HCT116 (cell line): Measurements from ENCODE around the gene SAE1. TPM values are rescaled to one million over a fixed set of nuclear protein-coding genes. Genes with fewer than 3 reads are reported as not detected.

Experiments
- ATAC-seq: fragments of 200-7000 bp; cut with Tn5 transposase; 2 replicates; pipeline ENCODE4 v1.9.1; 2020; ENCODE audit warnings: mild to moderate bottlenecking, moderate library complexity
- BruUV-seq: library from RNA; stranded (reverse); fragments of 400-500 nt; replicated peaks from 2 replicates; lab custom pipeline; 2021; lab: Mats Ljungman, UMichigan
- CTCF ChIA-PET: fragments of 300-600 bp; sonication (Branson Sonifier 250); formaldehyde crosslinking; loops from one replicate; lab custom pipeline; 2021; ENCODE audit warnings: antibody characterized with exemption; lab: Charles Lee
- POLR2A ChIA-PET: fragments of 300-600, 350-600 bp; sonication (Branson Sonifier 250); formaldehyde crosslinking; loops from one replicate; lab custom pipeline; 2021; ENCODE audit warnings: antibody characterized with exemption; lab: Charles Lee
- RAD21 ChIA-PET, 2 experiments: fragments of 300-600 bp; sonication (Branson Sonifier 250); formaldehyde crosslinking; loops; one replicate each; lab custom pipeline; 2023; ENCODE audit warnings: low total read pairs in 2 of 2; ENCODE audit not compliant: uncharacterized antibody in 2 of 2, unreplicated experiment in 2 of 2, low non-redundant PET in 1 of 2; lab: Charles Lee
- DNase-seq: peaks from one replicate; pipeline ENCODE4 v3.0.0-alpha.2; 2010; ENCODE audit warnings: low read depth, low spot score
- H2AFZ ChIP-seq: fragments of 200-600 bp; shearing (Covaris generic), sonication (generic); 2 replicates; pipeline ENCODE4 v1.6.1; 2017; ENCODE audit warnings: low read depth, mixed run types, mixed read lengths, antibody characterized with exemption, low read length; ENCODE audit not compliant: poor library complexity, severe bottlenecking
- H3K27ac ChIP-seq: 2 replicates; pipeline ENCODE4 v1.5.1; 2012; ENCODE audit warnings: low read depth, low read length
- H3K27me3 ChIP-seq: fragments of 200-600 bp; sonication (generic); 2 replicates; pipeline ENCODE4 v1.6.1; 2016; ENCODE audit warnings: mixed run types, low read length, mixed read lengths; ENCODE audit not compliant: insufficient read depth
- H3K36me3 ChIP-seq, 2 experiments: fragments of 200-500 bp in 1 of 2; fragments of 200-600 bp in 1 of 2; sonication (Bioruptor generic) in 1 of 2; sonication (generic) in 1 of 2; 2 replicates each; pipeline versions ENCODE4 v1.5.1 to v1.6.1; 2014 to 2016; ENCODE audit warnings: low read length in 2 of 2, inconsistent platforms in 1 of 2, mixed read lengths in 1 of 2, mixed run types in 1 of 2; ENCODE audit not compliant: insufficient read depth in 2 of 2, control insufficient read depth in 1 of 2
- H3K4me1 ChIP-seq, 2 experiments: fragments of 200-600 bp in 1 of 2; sonication (generic) in 1 of 2; 2 replicates each; pipeline versions ENCODE4 v1.5.1 to v1.6.1; 2012 to 2017; ENCODE audit warnings: low read length in 2 of 2, inconsistent platforms in 1 of 2, mild to moderate bottlenecking in 1 of 2, mixed read lengths in 1 of 2, mixed run types in 1 of 2, moderate library complexity in 1 of 2; ENCODE audit not compliant: insufficient read depth in 2 of 2, control insufficient read depth in 1 of 2
- H3K4me2 ChIP-seq: fragments of 200-600 bp; sonication (generic); 2 replicates; pipeline ENCODE4 v1.6.1; 2017; ENCODE audit warnings: mixed run types, low read length, mixed read lengths
- H3K4me3 ChIP-seq, 2 experiments: fragments of 200-600 bp in 1 of 2; sonication (generic) in 1 of 2; replicated peaks in 1 of 2; 2 replicates each; pipeline ENCODE4 v1.5.1; 2011 to 2016; ENCODE audit warnings: low read length in 2 of 2, control low read depth in 1 of 2, low read depth in 1 of 2, mild to moderate bottlenecking in 1 of 2, mixed read lengths in 1 of 2, mixed run types in 1 of 2
- H3K79me2 ChIP-seq: fragments of 200-600 bp; sonication (generic); 2 replicates; pipeline ENCODE4 v1.6.1; 2017; ENCODE audit warnings: mild to moderate bottlenecking, mixed run types, low read length, moderate library complexity, mixed read lengths; ENCODE audit not compliant: insufficient read depth
- H3K9ac ChIP-seq: fragments of 200-600 bp; sonication (generic); 2 replicates; pipeline ENCODE4 v1.6.1; 2016; ENCODE audit warnings: low read length, mixed read lengths
- H3K9me2 ChIP-seq: fragments of 200-600 bp; sonication (generic), shearing (Covaris generic); 2 replicates; pipeline ENCODE4 v1.6.1; 2017; ENCODE audit warnings: mixed run types, mild to moderate bottlenecking, moderate library complexity; ENCODE audit not compliant: insufficient read depth
- H3K9me3 ChIP-seq, 2 experiments: fragments of 200-500 bp in 1 of 2; fragments of 200-600 bp in 1 of 2; sonication (Bioruptor generic) in 1 of 2; sonication (generic) in 1 of 2; 2 replicates each; pipeline ENCODE4 v1.6.1; 2014 to 2017; ENCODE audit warnings: low read length in 2 of 2, mixed read lengths in 2 of 2, inconsistent platforms in 1 of 2, low read depth in 1 of 2, mild to moderate bottlenecking in 1 of 2, mixed run types in 1 of 2, moderate library complexity in 1 of 2; ENCODE audit not compliant: control insufficient read depth in 1 of 2, insufficient read depth in 1 of 2
- H4K20me1 ChIP-seq: fragments of 200-600 bp; sonication (generic), shearing (Covaris generic); 2 replicates; pipeline ENCODE4 v1.6.1; 2017; ENCODE audit warnings: mixed run types, mild to moderate bottlenecking, moderate library complexity; ENCODE audit not compliant: insufficient read depth
- CEBPB ChIP-seq: IDR thresholded peaks from 2 replicates; pipeline ENCODE4 v1.6.1; 2012; ENCODE audit warnings: low read depth
- EZH2 ChIP-seq: fragments of 200-600 bp; sonication (generic); IDR thresholded peaks from 2 replicates; pipeline ENCODE4 v1.6.1; 2017; ENCODE audit warnings: antibody characterized with exemption, mixed run types
- EZH2phosphoT487 ChIP-seq: fragments of 200-600 bp; IDR thresholded peaks from 2 replicates; pipeline ENCODE4 v1.6.1; 2018; ENCODE audit warnings: antibody characterized with exemption, borderline replicate concordance
- FOSL1 ChIP-seq: IDR thresholded peaks from 2 replicates; pipeline ENCODE4 v1.6.1; 2012; ENCODE audit warnings: low read depth
- JUND ChIP-seq: IDR thresholded peaks from 2 replicates; pipeline ENCODE4 v1.6.1; 2012
- MAX ChIP-seq: IDR thresholded peaks from 2 replicates; pipeline ENCODE4 v1.6.1; 2012
- POLR2A ChIP-seq: IDR thresholded peaks from 2 replicates; pipeline ENCODE4 v1.7.0; 2011; ENCODE audit warnings: borderline replicate concordance; ENCODE audit not compliant: insufficient read depth, insufficient read length; ENCODE audit errors: extremely low read depth
- POLR2AphosphoS5 ChIP-seq: IDR thresholded peaks from 2 replicates; pipeline ENCODE4 v1.6.1; 2011; ENCODE audit warnings: mild to moderate bottlenecking, low read depth, low read length, moderate library complexity
- RAD21 ChIP-seq: IDR thresholded peaks from 2 replicates; pipeline ENCODE4 v1.6.1; 2012; ENCODE audit warnings: low read depth, mild to moderate bottlenecking
- REST ChIP-seq: IDR thresholded peaks from 2 replicates; pipeline ENCODE4 v1.6.1; 2012; ENCODE audit warnings: low read depth
- SIN3A ChIP-seq: IDR thresholded peaks from 2 replicates; pipeline ENCODE4 v1.6.1; 2012; ENCODE audit warnings: low read depth
- SP1 ChIP-seq: IDR thresholded peaks from 2 replicates; pipeline ENCODE4 v1.6.1; 2012; ENCODE audit warnings: low read depth
- YY1 ChIP-seq: IDR thresholded peaks from 2 replicates; pipeline ENCODE4 v1.6.1; 2011; ENCODE audit warnings: low read length, low read depth, moderate library complexity, mild to moderate bottlenecking; ENCODE audit not compliant: insufficient replicate concordance; ENCODE audit errors: extremely low read depth
- ZBTB33 ChIP-seq: IDR thresholded peaks from 2 replicates; pipeline ENCODE4 v1.6.1; 2011; ENCODE audit warnings: mild to moderate bottlenecking, low read length, moderate library complexity; ENCODE audit not compliant: insufficient replicate concordance; ENCODE audit errors: extremely low read depth
- ZFX ChIP-seq: fragments of 450-650 bp; IDR thresholded peaks from 2 replicates; pipeline ENCODE4 v1.6.1; 2017
- ZNF274 ChIP-seq: fragments of 200-500 bp; sonication (Bioruptor generic); IDR thresholded peaks from 2 replicates; pipeline ENCODE4 v1.6.1; 2014; ENCODE audit warnings: mild to moderate bottlenecking, low read depth, low read length, inconsistent platforms
- intact Hi-C: fragments of 100-400 bp; cut with micrococcal nuclease; formaldehyde crosslinking; loops from 2 replicates; pipeline ENCODE4 v1.10.0; 2022
- total RNA-seq: library from RNA; stranded (reverse); gene quantifications from one replicate; pipeline ENCODE4 v1.2.1, GENCODE V29; 2021; ENCODE audit not compliant: unreplicated experiment

Gene SAE1
- total RNA-seq, 1 experiment from 2014 or later, result 213 TPM

GRCh38 chr19:47104680-47105079 lies 26.0 kb upstream of the SAE1 start:
- POLR2A ChIA-PET, result interaction anchor here (3.2 kb wide), 1 partner anchor 9 kb away, joined by 13 read pairs; the partner anchor contains the start of gene ZC3H4

More at GRCh38 chr19:47104680-47105079, 26.0 kb upstream of the SAE1 start:
- intact Hi-C loops, result no loop called here
- Histone ChIP-seq H3K27ac (no peak overlapping the region), H3K9me2 (no peaks in the 10 kb centered on the region), H3K27me3 (no peaks in the 10 kb centered on the region), H3K4me3 (no peak overlapping the region), H4K20me1 (no peaks in the 10 kb centered on the region), H3K4me1 (peaks cover 2 to 24% of the 10 kb centered on the region in 2 experiments), H3K36me3 (peaks cover 0 to 8% of the 10 kb centered on the region in 2 experiments; a peak in 2 of 4 replicates), H3K79me2 (peaks cover 66% of the 10 kb centered on the region), H2AFZ (no peak overlapping the region), H3K4me2 (no peak overlapping the region), H3K9ac (no peak overlapping the region), H3K9me3 (no peaks in the 10 kb centered on the region)
- RAD21 ChIA-PET, result no interaction called here
- TF ChIP-seq POLR2AphosphoS5 (no peak), FOSL1 (no peak), EZH2 (no peak), POLR2A (no peak), JUND (no peak), YY1 (no peak), EZH2phosphoT487 (no peak), SIN3A (no peak), CEBPB (no peak), ZFX (no peak), ZBTB33 (no peak), SP1 (no peak), RAD21 (no peak), ZNF274 (no peak), REST (no peak), MAX (no peak)
- BruUV-seq, result no TSS peak
- ATAC-seq (no peak), DNase-seq (no peak)
- CTCF ChIA-PET, result no interaction called here
